Esophagus muscularis mucosa (tissue), 4 donors: Measurements from ENCODE around the gene IGF2. TPM values are rescaled to one million over a fixed set of nuclear protein-coding genes. Genes with fewer than 3 reads are reported as not detected.

ENCODE experiments used
- DNase-seq: peaks from one replicate; pipeline ENCODE4 v3.0.0-alpha.2; 2017; ENCODE audit errors: extremely low spot score
- H3K27ac ChIP-seq, 4 donors: fragments of 200-600 bp; sonication (generic); replicated peaks in 1 of 4; 1 replicate in 3 of 4; 2 replicates in 1 of 4; pipeline ENCODE4 v1.5.1; 2016 to 2019; ENCODE audit warnings: mild to moderate bottlenecking in 1 of 4
- H3K27me3 ChIP-seq, 4 donors: fragments of 200-600 bp; sonication (generic); one replicate each; pipeline versions ENCODE4 v1.5.1 to v1.6.0; 2016 to 2019
- H3K36me3 ChIP-seq, 4 donors: fragments of 200-600 bp; sonication (generic); one replicate each; pipeline ENCODE4 v1.5.1; 2016 to 2019
- H3K4me1 ChIP-seq, 4 donors: fragments of 200-600 bp; sonication (generic); one replicate each; pipeline ENCODE4 v1.5.1; 2016 to 2019
- H3K4me3 ChIP-seq, 4 donors: fragments of 200-600 bp; sonication (generic); 1 replicate in 2 of 4; 2 replicates in 2 of 4; pipeline ENCODE4 v1.5.1; 2016 to 2019; ENCODE audit warnings: mild to moderate bottlenecking in 4 of 4, moderate library complexity in 1 of 4
- H3K9me3 ChIP-seq, 4 donors: fragments of 200-600 bp; sonication (generic); 1 replicate in 3 of 4; 2 replicates in 1 of 4; pipeline ENCODE4 v1.5.1; 2016 to 2019
- EP300 ChIP-seq: sonication (generic); formaldehyde crosslinking; IDR thresholded peaks from one replicate; pipeline ENCODE4 v1.6.1; 2017; ENCODE audit warnings: antibody characterized with exemption
- POLR2A ChIP-seq: fragments of 450-650 bp; IDR thresholded peaks from one replicate; pipeline ENCODE4 v1.6.1; 2017; ENCODE audit warnings: antibody characterized with exemption, moderate library complexity, mild to moderate bottlenecking, low read depth
- POLR2AphosphoS5 ChIP-seq, 2 donors: sonication (generic); formaldehyde crosslinking; IDR thresholded peaks; one replicate each; pipeline ENCODE4 v1.6.1; 2017; ENCODE audit warnings: antibody characterized with exemption in 2 of 2
- WGBS: methylation state at CpG from one replicate; pipeline ENCODE4 v1.1.5; 2018; 5-methylcytosine and 5-hydroxymethylcytosine counted together
- intact Hi-C: fragments of 100-400 bp; cut with DNase I; formaldehyde crosslinking; loops from one replicate; pipeline ENCODE4 v1.15.1; 2023
- total RNA-seq, 4 donors: library from RNA; depleted of rRNA; stranded (reverse); fragments of >200 nt; gene quantifications; one replicate each; pipeline versions ENCODE4 v1.1.0 to v1.2.1, GENCODE V29; 2016
- TF ChIP-seq, protein P1 (sequence below), 3 experiments: fragments of 200-600 bp in 2 of 3; fragments of 450-650 bp in 1 of 3; sonication (generic) in 2 of 3; IDR thresholded peaks; one replicate each; pipeline ENCODE4 v1.5.1; 2017 to 2019; ENCODE audit warnings: antibody characterized with exemption in 3 of 3, mild to moderate bottlenecking in 2 of 3, moderate library complexity in 1 of 3

The IGF2 gene
- total RNA-seq, 4 donors from 2014 or later, result 25.5 to 59.6 (median 33.0) TPM

DNA sequence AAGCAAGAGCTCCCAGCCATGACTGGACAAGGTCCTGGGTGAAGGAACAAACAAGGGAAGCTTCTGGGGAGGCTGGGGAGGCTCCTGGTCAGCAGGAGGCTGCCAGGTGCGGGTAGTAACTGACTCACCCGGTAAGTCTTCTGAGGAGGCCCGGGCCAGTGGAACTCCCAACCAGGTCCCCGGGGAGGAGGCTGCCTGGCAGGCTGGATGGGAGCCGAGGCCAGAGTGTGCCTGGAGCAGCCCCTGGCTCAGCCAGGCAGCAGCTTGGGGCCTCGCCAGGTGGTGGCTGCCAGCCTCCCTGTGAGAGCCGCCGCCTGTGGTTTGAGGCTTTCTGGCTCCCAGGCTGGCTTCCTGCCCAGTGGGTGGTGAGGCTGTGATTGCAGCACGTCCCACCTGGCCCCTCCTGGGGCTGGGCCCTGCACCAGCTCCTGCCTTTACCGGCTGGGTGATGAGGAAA is 46.2 kb downstream of the IGF2 start:
- TF ChIP-seq, protein P1, sequence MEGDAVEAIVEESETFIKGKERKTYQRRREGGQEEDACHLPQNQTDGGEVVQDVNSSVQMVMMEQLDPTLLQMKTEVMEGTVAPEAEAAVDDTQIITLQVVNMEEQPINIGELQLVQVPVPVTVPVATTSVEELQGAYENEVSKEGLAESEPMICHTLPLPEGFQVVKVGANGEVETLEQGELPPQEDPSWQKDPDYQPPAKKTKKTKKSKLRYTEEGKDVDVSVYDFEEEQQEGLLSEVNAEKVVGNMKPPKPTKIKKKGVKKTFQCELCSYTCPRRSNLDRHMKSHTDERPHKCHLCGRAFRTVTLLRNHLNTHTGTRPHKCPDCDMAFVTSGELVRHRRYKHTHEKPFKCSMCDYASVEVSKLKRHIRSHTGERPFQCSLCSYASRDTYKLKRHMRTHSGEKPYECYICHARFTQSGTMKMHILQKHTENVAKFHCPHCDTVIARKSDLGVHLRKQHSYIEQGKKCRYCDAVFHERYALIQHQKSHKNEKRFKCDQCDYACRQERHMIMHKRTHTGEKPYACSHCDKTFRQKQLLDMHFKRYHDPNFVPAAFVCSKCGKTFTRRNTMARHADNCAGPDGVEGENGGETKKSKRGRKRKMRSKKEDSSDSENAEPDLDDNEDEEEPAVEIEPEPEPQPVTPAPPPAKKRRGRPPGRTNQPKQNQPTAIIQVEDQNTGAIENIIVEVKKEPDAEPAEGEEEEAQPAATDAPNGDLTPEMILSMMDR (IDR thresholded peaks at IDR 0.05), result no peak
- no peak for TF ChIP-seq EP300
- TF ChIP-seq POLR2A, result no peak
- no peak for TF ChIP-seq POLR2AphosphoS5 (IDR thresholded peaks at IDR 0.05)
- Histone ChIP-seq H3K4me1 (peaks cover 27 to 36% (median 29%) of the 10 kb centered on the region in 4 donors), H3K27me3 (peaks cover 0 to 17% (median 0%) of the 10 kb centered on the region in 4 donors), H3K4me3 (no peak overlapping the region), H3K36me3 (no peaks in the 10 kb centered on the region), H3K27ac (no peak overlapping the region), H3K9me3 (no peaks in the 10 kb centered on the region)
- no peak for DNase-seq
- 41% methylated on average over 5 of the region's 10 CpGs for WGBS
- intact Hi-C loops, result no loop called here

DNA sequence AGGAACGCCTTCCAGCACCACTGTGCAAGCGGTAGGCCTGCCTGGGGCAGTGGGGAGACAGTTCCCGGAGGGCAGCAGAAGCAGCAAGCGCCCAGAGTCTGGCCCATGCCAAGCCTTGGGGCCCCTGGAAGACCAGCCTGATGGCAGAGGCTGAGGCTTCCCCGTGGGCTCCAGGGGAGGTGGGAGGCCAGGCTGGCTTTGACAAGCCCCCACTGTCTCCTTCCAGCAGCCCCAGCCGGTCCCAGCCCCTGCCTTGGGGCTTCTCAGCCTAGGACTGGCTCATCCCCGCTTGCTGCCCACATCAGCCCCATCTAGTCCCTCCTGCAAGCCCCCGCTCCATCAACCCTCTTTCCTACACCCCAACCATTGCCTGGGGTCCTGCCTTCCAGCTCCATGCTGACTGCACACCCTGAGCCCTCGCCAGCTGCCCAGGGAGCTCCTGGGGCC is 46.7 kb downstream of the IGF2 start:
- no peak for TF ChIP-seq EP300
- TF ChIP-seq, protein P1 (IDR thresholded peaks at IDR 0.05), result no peak
- TF ChIP-seq POLR2A, result no peak
- no peak for TF ChIP-seq POLR2AphosphoS5 (IDR thresholded peaks at IDR 0.05)
- Histone ChIP-seq H3K27me3 (peaks cover 0 to 18% (median 0%) of the 10 kb centered on the region in 4 donors), H3K9me3 (no peaks in the 10 kb centered on the region), H3K4me1 (peaks cover 22 to 31% (median 24%) of the 10 kb centered on the region in 4 donors), H3K4me3 (no peak overlapping the region), H3K27ac (no peak overlapping the region), H3K36me3 (no peaks in the 10 kb centered on the region)
- DNase-seq, result no peak
- WGBS, result 94% methylated on average over 8 of the region's 9 CpGs
- intact Hi-C loops, result no loop called here

DNA sequence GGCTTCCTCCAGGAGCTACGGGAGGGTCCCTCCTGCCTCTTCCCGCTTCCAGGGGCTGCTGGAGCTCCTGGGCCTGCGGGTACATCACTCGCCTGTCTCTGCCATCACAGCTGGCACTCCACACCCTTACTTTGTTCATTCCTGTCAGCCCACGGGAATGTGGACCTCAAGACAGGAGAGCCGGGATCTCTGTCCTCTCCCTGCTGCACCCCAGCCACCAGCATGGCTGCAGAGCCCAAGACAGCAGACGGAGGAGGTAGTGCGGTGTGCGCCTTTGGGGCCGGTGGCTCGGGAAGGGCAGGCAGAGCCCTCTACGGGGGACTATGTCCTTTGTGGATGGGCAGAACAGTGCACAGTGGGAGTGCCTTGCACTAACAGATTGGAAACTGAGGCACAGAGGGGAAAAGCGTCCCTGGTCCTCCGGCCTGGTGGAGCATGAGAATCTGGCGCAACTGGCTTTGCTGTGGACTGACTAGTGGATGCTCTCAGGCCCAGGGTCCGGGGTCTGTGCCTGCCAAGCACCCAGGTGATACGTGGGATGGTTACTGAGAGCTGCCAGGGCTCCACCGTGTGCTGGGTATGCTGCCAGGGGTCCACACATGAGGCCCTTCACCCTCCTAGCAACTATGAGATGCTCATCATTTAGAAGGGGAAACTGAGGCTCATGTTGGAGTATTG is 47.3 kb downstream of the IGF2 start:
- WGBS, result 90% methylated on average over 17 of the region's 18 CpGs
- intact Hi-C loops, result no loop called here
- no peak for DNase-seq

DNA sequence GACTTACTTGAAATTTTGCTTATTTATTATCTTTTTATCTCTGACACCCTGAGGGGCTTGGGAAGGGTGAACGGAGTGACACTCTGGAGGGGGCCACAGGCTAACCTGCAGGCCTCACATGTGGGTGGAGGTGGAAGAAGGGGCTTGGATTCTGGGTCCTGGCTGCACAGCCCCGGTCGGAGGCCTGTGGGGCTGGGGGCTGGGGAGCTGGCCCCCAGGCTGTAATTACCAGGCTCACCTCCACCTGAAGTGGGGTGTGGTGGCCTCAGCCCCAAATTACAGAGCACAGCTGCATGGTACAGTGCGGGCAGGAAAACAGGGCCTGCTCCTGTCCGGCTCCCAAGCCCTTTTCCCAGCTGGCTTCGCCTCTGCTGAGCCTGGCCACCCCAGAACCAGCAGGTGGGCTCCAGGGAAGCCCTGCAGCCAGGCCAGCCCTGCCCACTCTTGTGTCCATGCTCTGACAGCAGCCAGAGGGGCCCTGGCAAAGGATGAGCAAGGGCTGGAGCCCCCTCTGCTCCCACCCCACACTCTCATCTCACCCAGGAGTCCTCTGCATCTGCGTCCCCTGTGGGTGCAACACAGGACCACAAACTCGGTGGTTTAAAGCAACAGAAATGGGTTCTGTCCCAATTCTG is 48.0 kb downstream of the IGF2 start:
- Histone ChIP-seq H3K27ac (no peak overlapping the region), H3K4me1 (peaks cover 9 to 21% (median 12%) of the 10 kb centered on the region in 4 donors), H3K9me3 (no peaks in the 10 kb centered on the region), H3K4me3 (no peak overlapping the region), H3K36me3 (no peaks in the 10 kb centered on the region), H3K27me3 (peaks cover 0 to 30% (median 0%) of the 10 kb centered on the region in 4 donors)
- no peak for DNase-seq
- TF ChIP-seq, protein P1 (IDR thresholded peaks at IDR 0.05), result no peak
- no peak for TF ChIP-seq POLR2AphosphoS5 (IDR thresholded peaks at IDR 0.05)
- TF ChIP-seq EP300, result no peak
- no peak for TF ChIP-seq POLR2A
- 81% methylated on average over 8 of the region's 8 CpGs for WGBS
- intact Hi-C loops, result no loop called here

More for the DNA sequence above, 47.3 kb downstream of the IGF2 start:
- Histone ChIP-seq H3K27me3 (peaks cover 0 to 23% (median 0%) of the 10 kb centered on the region in 4 donors), H3K9me3 (no peaks in the 10 kb centered on the region), H3K27ac (no peak overlapping the region), H3K4me3 (no peak overlapping the region), H3K36me3 (no peaks in the 10 kb centered on the region), H3K4me1 (peaks cover 16 to 27% (median 19%) of the 10 kb centered on the region in 4 donors)
- no peak for TF ChIP-seq EP300
- TF ChIP-seq POLR2AphosphoS5 (IDR thresholded peaks at IDR 0.05), result no peak
- TF ChIP-seq, protein P1 (IDR thresholded peaks at IDR 0.05), result no peak
- TF ChIP-seq POLR2A, result no peak
